IPS-18a (cell line): Measurements from ENCODE around the gene KCNG2.

ENCODE experiments used
- H3K27ac ChIP-seq: one replicate; pipeline ENCODE4 v1.5.1; 2013; ENCODE audit warnings: low read length
- H3K27me3 ChIP-seq: one replicate; pipeline ENCODE4 v1.6.1; 2013; ENCODE audit warnings: mild to moderate bottlenecking, low read length; ENCODE audit not compliant: control insufficient read depth, insufficient read depth
- H3K36me3 ChIP-seq: one replicate; pipeline ENCODE4 v1.6.1; 2013; ENCODE audit warnings: low read depth, low read length; ENCODE audit not compliant: control insufficient read depth
- H3K4me1 ChIP-seq: one replicate; pipeline ENCODE4 v1.6.1; 2013; ENCODE audit warnings: low read depth, low read length; ENCODE audit not compliant: control insufficient read depth
- H3K4me3 ChIP-seq: one replicate; pipeline ENCODE4 v1.5.1; 2013; ENCODE audit warnings: low read length
- H3K9ac ChIP-seq: one replicate; pipeline ENCODE4 v1.6.1; 2013; ENCODE audit warnings: mild to moderate bottlenecking, low read length, moderate library complexity
- H3K9me3 ChIP-seq: one replicate; pipeline ENCODE4 v1.6.1; 2013; ENCODE audit warnings: low read depth, low read length; ENCODE audit not compliant: control insufficient read depth

The KCNG2 gene

GRCh38 chr18:79916546-79917168, 118.9 kb downstream of the KCNG2 start:
- Histone ChIP-seq H3K4me3 (no peak overlapping the region), H3K4me1 (no peaks in the 10 kb centered on the region), H3K27me3 (no peaks in the 10 kb centered on the region), H3K27ac (no peak overlapping the region), H3K9ac (no peak overlapping the region), H3K36me3 (no peaks in the 10 kb centered on the region), H3K9me3 (no peaks in the 10 kb centered on the region)

GRCh38 chr18:79917169-79917852, 119.6 kb downstream of the KCNG2 start:
- Histone ChIP-seq H3K4me3 (no peak overlapping the region), H3K27ac (no peak overlapping the region), H3K9ac (no peak overlapping the region), H3K9me3 (no peaks in the 10 kb centered on the region), H3K4me1 (no peaks in the 10 kb centered on the region), H3K36me3 (no peaks in the 10 kb centered on the region), H3K27me3 (no peaks in the 10 kb centered on the region)

- no peak overlapping the region for H3K9ac ChIP-seq
- no peaks in the 10 kb centered on the region for H3K4me1 ChIP-seq
- no peak overlapping the region for H3K27ac ChIP-seq
- no peaks in the 10 kb centered on the region for H3K9me3 ChIP-seq
- H3K4me3 ChIP-seq, result no peak overlapping the region
- no peaks in the 10 kb centered on the region for H3K27me3 ChIP-seq
- no peaks in the 10 kb centered on the region for H3K36me3 ChIP-seq
These were observed 120.3 kb downstream of the KCNG2 start for GRCh38 chr18:79917853-79918614.

- Histone ChIP-seq H3K4me3 (no peak overlapping the region), H3K27me3 (no peaks in the 10 kb centered on the region), H3K9ac (no peak overlapping the region), H3K9me3 (no peaks in the 10 kb centered on the region), H3K36me3 (no peaks in the 10 kb centered on the region), H3K4me1 (no peaks in the 10 kb centered on the region), H3K27ac (no peak overlapping the region)
These were observed 120.9 kb downstream of the KCNG2 start for GRCh38 chr18:79918615-79919011.

GRCh38 chr18:79919089-79919488, 121.4 kb downstream of the KCNG2 start:
- H3K36me3 ChIP-seq, result no peaks in the 10 kb centered on the region
- H3K4me3 ChIP-seq, result no peak overlapping the region
- H3K27me3 ChIP-seq, result no peaks in the 10 kb centered on the region
- no peaks in the 10 kb centered on the region for H3K9me3 ChIP-seq
- no peak overlapping the region for H3K27ac ChIP-seq
- H3K9ac ChIP-seq, result no peak overlapping the region
- H3K4me1 ChIP-seq, result no peaks in the 10 kb centered on the region

- no peaks in the 10 kb centered on the region for H3K4me1 ChIP-seq
- H3K9ac ChIP-seq, result no peak overlapping the region
- H3K27ac ChIP-seq, result no peak overlapping the region
- H3K36me3 ChIP-seq, result no peaks in the 10 kb centered on the region
- H3K4me3 ChIP-seq, result no peak overlapping the region
- no peaks in the 10 kb centered on the region for H3K27me3 ChIP-seq
- H3K9me3 ChIP-seq, result no peaks in the 10 kb centered on the region
These were observed 124.5 kb downstream of the KCNG2 start for GRCh38 chr18:79921984-79922965.

GRCh38 chr18:79922971-79923411, 125.3 kb downstream of the KCNG2 start:
- H3K4me1 ChIP-seq, result no peaks in the 10 kb centered on the region
- no peaks in the 10 kb centered on the region for H3K36me3 ChIP-seq
- no peak overlapping the region for H3K4me3 ChIP-seq
- H3K9me3 ChIP-seq, result no peaks in the 10 kb centered on the region
- no peaks in the 10 kb centered on the region for H3K27me3 ChIP-seq
- no peak overlapping the region for H3K27ac ChIP-seq
- no peak overlapping the region for H3K9ac ChIP-seq

- Histone ChIP-seq H3K27ac (no peak overlapping the region), H3K36me3 (no peaks in the 10 kb centered on the region)
These were observed 126.3 kb downstream of the KCNG2 start for GRCh38 chr18:79923896-79924585.

GRCh38 chr18:79924814-79925731, 127.3 kb downstream of the KCNG2 start:
- H3K4me3 ChIP-seq, result no peak overlapping the region
- H3K4me1 ChIP-seq, result no peaks in the 10 kb centered on the region
- H3K9ac ChIP-seq, result no peak overlapping the region
- no peaks in the 10 kb centered on the region for H3K27me3 ChIP-seq
- H3K27ac ChIP-seq, result no peak overlapping the region
- H3K36me3 ChIP-seq, result no peaks in the 10 kb centered on the region
- peaks cover 7% of the 10 kb centered on the region for H3K9me3 ChIP-seq

More at GRCh38 chr18:79923896-79924585, 126.3 kb downstream of the KCNG2 start:
- no peaks in the 10 kb centered on the region for H3K4me1 ChIP-seq
- H3K27me3 ChIP-seq, result no peaks in the 10 kb centered on the region
- H3K4me3 ChIP-seq, result no peak overlapping the region
- no peaks in the 10 kb centered on the region for H3K9me3 ChIP-seq
- H3K9ac ChIP-seq, result no peak overlapping the region

- Histone ChIP-seq H3K9me3 (peaks cover 10% of the 10 kb centered on the region), H3K27ac (no peak overlapping the region), H3K27me3 (no peaks in the 10 kb centered on the region), H3K4me3 (no peak overlapping the region), H3K36me3 (no peaks in the 10 kb centered on the region), H3K9ac (no peak overlapping the region), H3K4me1 (no peaks in the 10 kb centered on the region)
These were observed 128.6 kb downstream of the KCNG2 start for GRCh38 chr18:79926306-79926705.
